Endothelial cell of umbilical vein (primary cell): ENCODE measurements around the gene ATP8A2. TPM values are rescaled to one million over a fixed set of nuclear protein-coding genes. Genes with fewer than 3 reads are reported as not detected.

Source experiments
- BruUV-seq: library from RNA; stranded (reverse); fragments of 400-500 nt; replicated peaks from 2 replicates; lab custom pipeline; 2021; lab: Mats Ljungman, UMichigan
- CTCF ChIA-PET: fragments of 300-600, 350-600 bp; sonication (Branson Sonifier 250); formaldehyde crosslinking; loops from one replicate; lab custom pipeline; 2021; ENCODE audit warnings: antibody characterized with exemption, inconsistent platforms; lab: Charles Lee
- POLR2A ChIA-PET: fragments of 300-600, 350-600 bp; sonication (Branson Sonifier 250); formaldehyde crosslinking; loops from one replicate; lab custom pipeline; 2021; ENCODE audit warnings: antibody characterized with exemption, inconsistent platforms; lab: Charles Lee
- DNase-seq: peaks from one replicate; pipeline ENCODE4 v3.0.0-alpha.2; 2011; ENCODE audit warnings: low read depth, low spot score
- FAIRE-seq: peaks from 2 replicates; lab custom pipeline; 2011; peaks lifted over from hg19 to GRCh38; lab: Jason Lieb, UNC
- H2AFZ ChIP-seq: 2 replicates; pipeline ENCODE4 v1.6.0; 2012; ENCODE audit warnings: low read depth, low read length, control low read depth, inconsistent platforms
- H3K27ac ChIP-seq: 2 replicates; pipeline ENCODE4 v1.5.1; 2011; ENCODE audit warnings: low read depth, mild to moderate bottlenecking, control low read depth, low read length, moderate library complexity; ENCODE audit not compliant: insufficient read depth
- H3K27me3 ChIP-seq, 2 experiments: 2 replicates each; pipeline versions ENCODE4 v1.6.0 to v1.6.1; 2011; ENCODE audit warnings: low read length in 2 of 2, mixed read lengths in 1 of 2; ENCODE audit not compliant: control insufficient read depth in 2 of 2, insufficient read depth in 2 of 2
- H3K36me3 ChIP-seq, 2 experiments: 2 replicates in 1 of 2; 3 replicates in 1 of 2; pipeline ENCODE4 v1.5.1; 2011; ENCODE audit warnings: low read length in 2 of 2, mild to moderate bottlenecking in 1 of 2, moderate library complexity in 1 of 2; ENCODE audit not compliant: control insufficient read depth in 2 of 2, insufficient read depth in 2 of 2; ENCODE audit errors: extremely low read depth in 1 of 2
- H3K4me1 ChIP-seq: 3 replicates; pipeline ENCODE4 v1.5.1; 2011; ENCODE audit warnings: mild to moderate bottlenecking, low read length; ENCODE audit not compliant: control insufficient read depth, insufficient read depth; ENCODE audit errors: extremely low read depth
- H3K4me2 ChIP-seq: 2 replicates; pipeline ENCODE4 v1.6.1; 2011; ENCODE audit warnings: low read length, control low read depth, mixed read lengths; ENCODE audit not compliant: insufficient read depth
- H3K4me3 ChIP-seq, 3 experiments: fragments of 200-600 bp in 1 of 3; sonication (generic), shearing (Covaris generic) in 1 of 3; replicated peaks in 1 of 3; 2 replicates each; pipeline ENCODE4 v1.5.1; 2011 to 2016; ENCODE audit warnings: control low read depth in 3 of 3, low read length in 3 of 3, mild to moderate bottlenecking in 2 of 3, inconsistent platforms in 1 of 3, low read depth in 1 of 3, moderate library complexity in 1 of 3; ENCODE audit not compliant: insufficient read depth in 1 of 3
- H3K79me2 ChIP-seq: 2 replicates; pipeline ENCODE4 v1.6.0; 2012; ENCODE audit warnings: low read length, inconsistent platforms; ENCODE audit not compliant: control insufficient read depth, insufficient read depth
- H3K9ac ChIP-seq: replicated peaks from 2 replicates; pipeline ENCODE3; 2011; ENCODE audit warnings: low read length, control low read depth; ENCODE audit not compliant: insufficient read depth; ENCODE audit errors: extremely low read depth
- H3K9me1 ChIP-seq: replicated peaks from 3 replicates; pipeline ENCODE4 v1.6.0; 2011; ENCODE audit warnings: mild to moderate bottlenecking, low read length; ENCODE audit not compliant: control insufficient read depth, insufficient read depth; ENCODE audit errors: extremely low read depth
- H3K9me3 ChIP-seq: replicated peaks from 2 replicates; pipeline ENCODE4 v1.5.1; 2012; ENCODE audit warnings: low read length, inconsistent platforms; ENCODE audit not compliant: control insufficient read depth, insufficient read depth
- H4K20me1 ChIP-seq: replicated peaks from 2 replicates; pipeline ENCODE3; 2011; ENCODE audit warnings: mild to moderate bottlenecking, low read length; ENCODE audit not compliant: control insufficient read depth, insufficient read depth; ENCODE audit errors: extremely low read depth
- EZH2 ChIP-seq: IDR thresholded peaks from 2 replicates; pipeline ENCODE4 v1.6.1; 2012; ENCODE audit warnings: borderline replicate concordance, low read depth, mild to moderate bottlenecking, moderate library complexity, low read length, inconsistent platforms; ENCODE audit not compliant: severe bottlenecking
- FOS ChIP-seq: IDR thresholded peaks from 2 replicates; pipeline ENCODE4 v1.6.1; 2011; ENCODE audit warnings: mild to moderate bottlenecking, low read length, moderate library complexity, borderline replicate concordance; ENCODE audit not compliant: insufficient read depth
- GATA2 ChIP-seq: IDR thresholded peaks from 2 replicates; pipeline ENCODE4 v1.7.0; 2011; ENCODE audit warnings: low read depth, mild to moderate bottlenecking, moderate library complexity, mixed read lengths, low read length; ENCODE audit not compliant: insufficient read length, insufficient read depth
- JUN ChIP-seq: IDR thresholded peaks from 2 replicates; pipeline ENCODE4 v1.6.1; 2011; ENCODE audit warnings: borderline replicate concordance, low read depth; ENCODE audit not compliant: insufficient read length, insufficient read depth
- MAX ChIP-seq: IDR thresholded peaks from 2 replicates; pipeline ENCODE4 v1.6.1; 2011; ENCODE audit not compliant: insufficient read depth, insufficient read length
- MYC ChIP-seq: IDR thresholded peaks from one replicate; pipeline ENCODE4 v1.6.1; 2011; ENCODE audit warnings: mild to moderate bottlenecking, low read depth, low read length
- POLR2A ChIP-seq: IDR thresholded peaks from 2 replicates; pipeline ENCODE4 v1.6.1; 2012; ENCODE audit warnings: low read depth, mild to moderate bottlenecking, control low read depth, low read length
- POLR2AphosphoS5 ChIP-seq: IDR thresholded peaks from 2 replicates; pipeline ENCODE4 v1.6.1; 2012; ENCODE audit warnings: low read depth, mild to moderate bottlenecking, control low read depth, low read length, moderate library complexity; ENCODE audit not compliant: insufficient read depth
- dilution Hi-C: fragments of 300-500 bp; cut with MboI; formaldehyde crosslinking; loops from one replicate; pipeline ENCODE4 v1.15.0; 2019; ENCODE audit warnings: low sequenced_read_pairs; ENCODE audit not compliant: extremely low pct_ligation_motif_present
- intact Hi-C: fragments of 100-400 bp; cut with micrococcal nuclease; formaldehyde crosslinking; loops from one replicate; pipeline ENCODE4 v1.10.0; 2022
- polyA plus RNA-seq, 4 experiments: library from polyadenylated mRNA; depleted of rRNA in 3 of 4; stranded (reverse) in 3 of 4; unstranded in 1 of 4; fragments of >200 nt; gene quantifications; 2 replicates each; pipeline versions ENCODE4 v1.2.1 to v1.2.3, GENCODE V29; 2011 to 2012; ENCODE audit warnings: missing spikeins in 1 of 4
- total RNA-seq: library from RNA; stranded (reverse); gene quantifications from 2 replicates; pipeline ENCODE4 v1.2.3, GENCODE V29; 2021
- TF ChIP-seq, protein P1 (sequence below), 2 donors: IDR thresholded peaks; 1 replicate in 1 of 2; 2 replicates in 1 of 2; pipeline ENCODE4 v1.5.1; 2011; ENCODE audit warnings: low read length in 2 of 2, mild to moderate bottlenecking in 2 of 2, moderate library complexity in 2 of 2, control low read depth in 1 of 2, inconsistent platforms in 1 of 2, low read depth in 1 of 2; ENCODE audit not compliant: insufficient read depth in 1 of 2; ENCODE audit errors: extremely low read depth in 1 of 2

Gene ATP8A2
- total and polyA plus RNA-seq, 2 donors (not counting 3 experiments of a cell fraction or from before 2014, with no cell fraction given): 0.11 to 0.49 TPM

DNA sequence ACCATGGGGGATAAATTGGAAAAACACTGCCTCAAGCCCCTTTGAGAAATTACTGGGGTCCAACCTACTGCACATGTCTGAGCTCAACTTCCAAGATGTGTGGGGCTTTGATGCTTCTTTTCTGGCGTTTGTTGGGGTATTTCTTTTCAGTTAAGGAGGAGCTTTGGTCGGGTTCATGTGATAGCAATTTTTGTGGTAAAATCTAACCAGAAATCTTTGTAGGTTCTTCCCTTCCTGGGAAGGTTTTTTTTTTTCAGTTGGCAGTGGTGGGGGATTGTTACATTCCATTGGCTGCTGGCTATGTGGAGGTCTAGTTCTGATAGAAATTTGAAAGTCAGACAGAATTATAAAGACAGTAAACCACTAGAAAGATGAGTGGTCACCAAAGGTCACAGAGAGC is 327.8 kb downstream of the ATP8A2 start:
- ChIA-PET POLR2A (no interaction called here), CTCF (no interaction called here)
- Histone ChIP-seq H3K27ac (no peak overlapping the region), H4K20me1 (no peaks in the 10 kb centered on the region), H3K4me1 (no peaks in the 10 kb centered on the region), H3K4me3 (no peak overlapping the region), H3K9ac (no peak overlapping the region), H2AFZ (no peak overlapping the region), H3K9me3 (no peaks in the 10 kb centered on the region), H3K9me1 (no peaks in the 10 kb centered on the region), H3K79me2 (no peaks in the 10 kb centered on the region), H3K27me3 (peaks cover 0 to 2% of the 10 kb centered on the region in 2 experiments), H3K4me2 (no peak overlapping the region), H3K36me3 (no peaks in the 10 kb centered on the region)
- no peak for TF ChIP-seq JUN
- no peak for TF ChIP-seq POLR2A
- TF ChIP-seq GATA2: no peak
- no peak for TF ChIP-seq MAX
- no peak for TF ChIP-seq FOS
- intact Hi-C loops: no loop called here
- BruUV-seq: no TSS peak
- FAIRE-seq (no peak), DNase-seq (no peak)
- dilution Hi-C loops: no loop called here

GRCh38 chr13:25701304-25701703 is 329.5 kb downstream of the ATP8A2 start:
- dilution Hi-C loops: no loop called here
- H2AFZ ChIP-seq: no peak overlapping the region
- H3K36me3 ChIP-seq: no peaks in the 10 kb centered on the region
- H3K9me3 ChIP-seq: no peaks in the 10 kb centered on the region
- H3K9me1 ChIP-seq: no peaks in the 10 kb centered on the region
- H3K27me3 ChIP-seq: peaks cover 0 to 5% of the 10 kb centered on the region in 2 experiments
- FAIRE-seq: no peak
- BruUV-seq: no TSS peak
- H4K20me1 ChIP-seq: no peaks in the 10 kb centered on the region
- intact Hi-C loops: no loop called here
- DNase-seq: no peak
- H3K79me2 ChIP-seq: no peaks in the 10 kb centered on the region
- no peak for TF ChIP-seq JUN
- TF ChIP-seq POLR2AphosphoS5: no peak
- no peak for TF ChIP-seq GATA2
- TF ChIP-seq POLR2A: no peak
- no peak for TF ChIP-seq EZH2
- TF ChIP-seq MAX: no peak
- TF ChIP-seq, protein P1, sequence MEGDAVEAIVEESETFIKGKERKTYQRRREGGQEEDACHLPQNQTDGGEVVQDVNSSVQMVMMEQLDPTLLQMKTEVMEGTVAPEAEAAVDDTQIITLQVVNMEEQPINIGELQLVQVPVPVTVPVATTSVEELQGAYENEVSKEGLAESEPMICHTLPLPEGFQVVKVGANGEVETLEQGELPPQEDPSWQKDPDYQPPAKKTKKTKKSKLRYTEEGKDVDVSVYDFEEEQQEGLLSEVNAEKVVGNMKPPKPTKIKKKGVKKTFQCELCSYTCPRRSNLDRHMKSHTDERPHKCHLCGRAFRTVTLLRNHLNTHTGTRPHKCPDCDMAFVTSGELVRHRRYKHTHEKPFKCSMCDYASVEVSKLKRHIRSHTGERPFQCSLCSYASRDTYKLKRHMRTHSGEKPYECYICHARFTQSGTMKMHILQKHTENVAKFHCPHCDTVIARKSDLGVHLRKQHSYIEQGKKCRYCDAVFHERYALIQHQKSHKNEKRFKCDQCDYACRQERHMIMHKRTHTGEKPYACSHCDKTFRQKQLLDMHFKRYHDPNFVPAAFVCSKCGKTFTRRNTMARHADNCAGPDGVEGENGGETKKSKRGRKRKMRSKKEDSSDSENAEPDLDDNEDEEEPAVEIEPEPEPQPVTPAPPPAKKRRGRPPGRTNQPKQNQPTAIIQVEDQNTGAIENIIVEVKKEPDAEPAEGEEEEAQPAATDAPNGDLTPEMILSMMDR (IDR thresholded peaks at IDR 0.05; ENCODE audit: extremely low read depth in 1 of 2, insufficient read depth in 1 of 2, low read depth in 1 of 2, low read length in 2 of 2): no peak
- no peak for TF ChIP-seq MYC
- no peak for TF ChIP-seq FOS
- H3K4me2 ChIP-seq: no peak overlapping the region
- no peak overlapping the region for H3K27ac ChIP-seq
- H3K4me3 ChIP-seq: no peak overlapping the region
- H3K9ac ChIP-seq: no peak overlapping the region
- H3K4me1 ChIP-seq: no peaks in the 10 kb centered on the region
- POLR2A ChIA-PET: no interaction called here
- CTCF ChIA-PET: no interaction called here
